GM12878 (cell line): ENCODE measurements around the gene CAV1.

Experiments
- CBX3 ChIP-seq: fragments of 200-600 bp; sonication (generic); IDR thresholded peaks from 2 replicates; pipeline ENCODE4 v1.6.1; 2016; ENCODE audit warnings: low read depth, borderline replicate concordance
- CTCF ChIP-seq, 3 experiments: IDR thresholded peaks in 2 of 3; conservative IDR thresholded peaks in 1 of 3; 2 replicates each; pipeline ENCODE4 v1.5.1; 2011; ENCODE audit warnings: low read depth in 3 of 3, low read length in 3 of 3, mild to moderate bottlenecking in 3 of 3, control low read depth in 2 of 3, moderate library complexity in 2 of 3, inconsistent platforms in 1 of 3, mixed read lengths in 1 of 3; ENCODE audit not compliant: control insufficient read depth in 2 of 3, insufficient read depth in 1 of 3; ENCODE audit errors: extremely low read depth in 1 of 3
- NFIC ChIP-seq: IDR thresholded peaks from 2 replicates; pipeline ENCODE4 v1.6.1; 2012; ENCODE audit warnings: low read depth, mild to moderate bottlenecking, inconsistent platforms, low read length, moderate library complexity
- RAD21 ChIP-seq: IDR thresholded peaks from 2 replicates; pipeline ENCODE4 v1.6.1; 2011; ENCODE audit warnings: mild to moderate bottlenecking, low read depth, low read length, moderate library complexity; ENCODE audit not compliant: insufficient read depth
- SRF ChIP-seq, 2 experiments: IDR thresholded peaks; 2 replicates each; pipeline ENCODE4 v1.6.1; 2011; ENCODE audit warnings: low read depth in 2 of 2, low read length in 2 of 2, mild to moderate bottlenecking in 1 of 2, moderate library complexity in 1 of 2
- ZNF274 ChIP-seq: IDR thresholded peaks from one replicate; pipeline ENCODE4 v1.8.0; 2011; ENCODE audit not compliant: insufficient read length, insufficient read depth

DNA sequence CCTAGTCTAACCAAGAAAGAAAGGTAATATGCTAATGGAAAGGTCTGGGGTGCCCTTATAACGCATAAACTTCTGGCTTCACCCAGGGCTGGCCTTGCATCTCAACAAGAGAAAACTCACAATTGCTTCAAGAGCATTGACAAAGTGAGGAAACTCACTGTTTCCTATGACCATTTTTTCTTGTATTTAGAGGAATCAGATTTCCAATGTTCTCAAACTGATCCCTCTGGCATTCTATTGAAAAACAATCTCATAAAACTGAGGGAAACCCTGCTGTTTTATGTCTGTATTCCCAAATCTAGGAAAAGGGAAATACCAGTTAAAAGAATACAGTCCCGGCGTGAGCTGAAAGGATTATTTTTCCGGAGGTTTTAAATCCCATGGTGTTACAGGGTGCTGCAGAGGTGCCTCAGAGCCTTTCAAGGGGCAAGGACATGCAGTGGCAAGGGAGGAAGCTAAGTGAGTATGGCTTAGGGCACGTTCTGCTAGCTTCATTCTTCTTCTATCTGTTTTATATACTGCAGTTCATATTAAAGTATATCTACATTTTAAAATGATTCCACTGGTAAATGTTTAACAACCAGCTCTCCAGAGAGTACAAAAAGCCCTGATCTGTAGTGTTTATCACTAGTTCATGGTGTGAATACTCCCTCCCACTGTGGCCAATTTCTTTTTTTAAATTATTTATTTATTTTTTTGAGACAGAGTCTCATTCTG, 68.7 kb downstream of the CAV1 start:
- TF ChIP-seq CTCF (IDR thresholded peaks at IDR 0.05 in 2 of 3, conservative IDR thresholded peaks at IDR 0.05 in 1 of 3; ENCODE audit: control insufficient read depth in 2 of 3, extremely low read depth in 1 of 3, insufficient read depth in 1 of 3, low read depth in 3 of 3, low read length in 3 of 3), result no peak
- no peak for TF ChIP-seq CBX3
- no peak for TF ChIP-seq ZNF274
- no peak for TF ChIP-seq NFIC
- TF ChIP-seq RAD21, result no peak
- TF ChIP-seq SRF (IDR thresholded peaks at IDR 0.05; ENCODE audit: low read depth in 2 of 2, low read length in 2 of 2), result no peak
